Loucy (cell line): Measurements from ENCODE around the gene ITSN1.

ENCODE experiments used
- H2AFZ ChIP-seq: fragments of 200-600 bp; sonication (generic); 2 replicates; pipeline ENCODE4 v1.6.0; 2016; ENCODE audit warnings: antibody characterized with exemption, mild to moderate bottlenecking, low read length, moderate library complexity
- H3F3A ChIP-seq: fragments of 200-600 bp; 2 replicates; pipeline ENCODE4 v1.6.0; 2016; ENCODE audit warnings: antibody characterized with exemption, low read depth, mild to moderate bottlenecking
- H3K27me3 ChIP-seq: fragments of 200-600 bp; sonication (generic); 2 replicates; pipeline ENCODE4 v1.6.1; 2014; ENCODE audit warnings: low read length, mild to moderate bottlenecking; ENCODE audit not compliant: insufficient read depth, poor library complexity, severe bottlenecking
- H3K36me3 ChIP-seq: fragments of 200-600 bp; sonication (generic); 2 replicates; pipeline ENCODE4 v1.6.1; 2016; ENCODE audit warnings: low read length; ENCODE audit not compliant: insufficient read depth
- H3K4me1 ChIP-seq: fragments of 200-600 bp; sonication (generic); 2 replicates; pipeline ENCODE4 v1.5.1; 2014; ENCODE audit warnings: low read length, mild to moderate bottlenecking; ENCODE audit not compliant: insufficient read depth, poor library complexity, severe bottlenecking
- H3K4me2 ChIP-seq: fragments of 200-600 bp; sonication (generic); 2 replicates; pipeline ENCODE4 v1.6.0; 2014; ENCODE audit warnings: antibody characterized with exemption, low read length, low read depth, mild to moderate bottlenecking; ENCODE audit not compliant: poor library complexity, severe bottlenecking
- H3K4me3 ChIP-seq: fragments of 200-600 bp; sonication (generic); 2 replicates; pipeline ENCODE4 v1.5.1; 2014; ENCODE audit warnings: low read length, mild to moderate bottlenecking, mixed read lengths; ENCODE audit not compliant: poor library complexity, severe bottlenecking
- H3K79me2 ChIP-seq: fragments of 200-600 bp; sonication (generic); 2 replicates; pipeline ENCODE4 v1.6.1; 2014; ENCODE audit warnings: low read length; ENCODE audit not compliant: insufficient read depth
- H3K9ac ChIP-seq: fragments of 200-600 bp; sonication (generic); 2 replicates; pipeline ENCODE4 v1.6.0; 2014; ENCODE audit warnings: mild to moderate bottlenecking, low read depth, low read length, moderate library complexity; ENCODE audit not compliant: poor library complexity, severe bottlenecking
- H3K9me2 ChIP-seq: fragments of 200-600 bp; sonication (generic); replicated peaks from 2 replicates; pipeline ENCODE4 v1.6.1; 2016; ENCODE audit warnings: low read depth, low read length, mixed read lengths
- H3K9me3 ChIP-seq: fragments of 200-600 bp; sonication (generic); 2 replicates; pipeline ENCODE4 v1.6.1; 2014; ENCODE audit warnings: mild to moderate bottlenecking, antibody characterized with exemption, low read length, low read depth; ENCODE audit not compliant: insufficient read depth
- H4K20me1 ChIP-seq: fragments of 200-600 bp; sonication (generic); 2 replicates; pipeline ENCODE4 v1.6.0; 2014; ENCODE audit warnings: antibody characterized with exemption, low read length, mild to moderate bottlenecking; ENCODE audit not compliant: insufficient read depth, poor library complexity, severe bottlenecking
- CTCF ChIP-seq: fragments of 200-600 bp; sonication (generic); conservative IDR thresholded peaks from 2 replicates; pipeline ENCODE4 v1.5.1; 2014; ENCODE audit warnings: mild to moderate bottlenecking, antibody characterized with exemption, low read length
- EZH2phosphoT487 ChIP-seq: fragments of 200-600 bp; IDR thresholded peaks from 2 replicates; pipeline ENCODE4 v1.6.1; 2018; ENCODE audit warnings: antibody characterized with exemption, mild to moderate bottlenecking, moderate library complexity, borderline replicate concordance

The ITSN1 gene

GRCh38 chr21:33780631-33781030 lies 138.3 kb downstream of the ITSN1 start:
- H3K79me2 ChIP-seq: no peaks in the 10 kb centered on the region
- no peaks in the 10 kb centered on the region for H3K27me3 ChIP-seq
- H3K9me3 ChIP-seq: no peaks in the 10 kb centered on the region
- H2AFZ ChIP-seq: no peak overlapping the region
- H3F3A ChIP-seq: no peaks in the 10 kb centered on the region
- TF ChIP-seq EZH2phosphoT487 (no peak), CTCF (no peak)
- H3K9ac ChIP-seq: no peak overlapping the region
- H3K9me2 ChIP-seq: no peaks in the 10 kb centered on the region
- H4K20me1 ChIP-seq: no peaks in the 10 kb centered on the region
- H3K36me3 ChIP-seq: peaks cover 8% of the 10 kb centered on the region; the same call in 1 of the 2 replicates
- H3K4me1 ChIP-seq: no peaks in the 10 kb centered on the region
- H3K4me3 ChIP-seq: no peak overlapping the region
- H3K4me2 ChIP-seq: no peak overlapping the region

GRCh38 chr21:33781121-33781520 lies 138.8 kb downstream of the ITSN1 start:
- Histone ChIP-seq H3K27me3 (no peaks in the 10 kb centered on the region), H3K9me3 (no peaks in the 10 kb centered on the region), H3K79me2 (no peaks in the 10 kb centered on the region), H2AFZ (no peak overlapping the region), H3F3A (no peaks in the 10 kb centered on the region), H3K9ac (no peak overlapping the region), H3K36me3 (peaks cover 8% of the 10 kb centered on the region; the same call in 1 of the 2 replicates), H3K4me1 (no peaks in the 10 kb centered on the region), H3K9me2 (no peaks in the 10 kb centered on the region), H3K4me3 (no peak overlapping the region), H3K4me2 (no peak overlapping the region), H4K20me1 (no peaks in the 10 kb centered on the region)
- TF ChIP-seq EZH2phosphoT487: no peak
- no peak for TF ChIP-seq CTCF

GRCh38 chr21:33783187-33783979 lies 141.1 kb downstream of the ITSN1 start:
- Histone ChIP-seq H3K9me3 (no peaks in the 10 kb centered on the region), H3K4me1 (no peaks in the 10 kb centered on the region), H2AFZ (no peak overlapping the region), H3K4me2 (no peak overlapping the region), H3F3A (no peaks in the 10 kb centered on the region), H3K36me3 (peaks cover 5% of the 10 kb centered on the region; the same call in 1 of the 2 replicates), H3K4me3 (no peak overlapping the region), H3K9me2 (no peaks in the 10 kb centered on the region), H3K79me2 (no peaks in the 10 kb centered on the region), H4K20me1 (no peaks in the 10 kb centered on the region), H3K27me3 (no peaks in the 10 kb centered on the region), H3K9ac (no peak overlapping the region)
- TF ChIP-seq EZH2phosphoT487 (no peak), CTCF (no peak)
